Stimulated activated CD4-positive, alpha-beta T cell treated with anti-CD3 and anti-CD28 coated beads, Interleukin-1b, Interleukin-23, amount 100 ng/mL, for 4 hours (primary cell): Measurements from ENCODE around the gene IRX5.

ENCODE experiments used
- DNase-seq, 2 donors: peaks; one replicate each; pipeline ENCODE4 v3.0.0-alpha.2; 2020; ENCODE audit warnings: low read depth in 2 of 2

IRX5 gene

DNA sequence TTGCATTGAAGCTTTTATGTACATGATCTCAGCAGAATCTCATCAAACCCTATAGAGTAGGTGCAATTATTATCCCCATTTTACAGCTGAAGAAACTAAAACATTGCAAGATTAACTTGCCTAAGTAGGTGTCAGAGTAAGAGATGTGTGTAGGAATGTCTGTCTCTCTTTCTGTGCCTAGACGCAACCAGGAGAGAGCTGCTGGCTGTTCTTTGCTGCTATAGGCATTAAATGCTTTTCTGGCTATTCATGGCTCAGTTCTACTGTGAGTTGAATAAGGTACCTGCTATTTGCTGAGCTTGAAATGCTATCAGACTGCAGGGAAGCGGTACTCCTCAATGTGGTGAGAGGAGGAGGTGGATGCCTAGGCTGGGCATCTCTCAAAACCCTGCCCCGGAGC is 17.0 kb downstream of the IRX5 start:
- no peak for DNase-seq

DNA sequence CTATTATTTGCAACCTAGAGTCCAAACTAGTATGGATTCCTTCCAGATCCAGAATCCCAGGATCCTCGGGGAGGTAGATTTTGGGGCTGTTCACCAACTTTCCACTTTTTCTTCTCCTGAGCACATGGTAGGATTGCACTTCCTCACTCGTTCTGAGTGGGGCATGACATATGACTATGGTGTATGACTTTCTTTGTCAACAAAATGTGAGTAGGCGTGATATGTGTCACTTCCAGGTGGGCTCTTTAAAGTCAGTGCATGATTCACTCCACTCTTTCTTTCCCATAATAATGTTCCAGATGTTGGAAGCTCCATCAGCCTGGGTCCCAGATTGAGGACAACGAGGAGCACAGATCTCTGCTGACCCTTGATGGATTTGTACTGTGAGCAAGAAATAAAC is 21.5 kb downstream of the IRX5 start:
- DNase-seq = no peak

DNA sequence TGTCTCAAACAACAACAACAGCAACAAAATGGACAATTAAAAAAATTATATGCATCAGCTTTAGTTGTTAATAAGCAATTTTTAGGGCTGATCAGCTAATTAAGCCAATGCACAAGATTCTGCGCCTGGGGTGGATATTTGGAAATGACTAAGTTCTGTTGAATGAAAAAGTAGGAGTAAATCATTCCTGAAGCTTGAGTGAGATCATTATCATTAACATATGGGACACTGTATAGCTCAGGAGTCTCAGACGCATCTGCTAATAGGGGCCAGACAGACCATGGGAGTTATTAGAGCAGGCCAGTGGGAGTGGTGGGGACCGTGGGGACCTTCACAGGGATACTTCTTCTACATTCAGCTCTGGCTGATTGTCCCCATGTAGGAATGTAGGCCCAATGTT is 22.8 kb downstream of the IRX5 start:
- no peak for DNase-seq

DNA sequence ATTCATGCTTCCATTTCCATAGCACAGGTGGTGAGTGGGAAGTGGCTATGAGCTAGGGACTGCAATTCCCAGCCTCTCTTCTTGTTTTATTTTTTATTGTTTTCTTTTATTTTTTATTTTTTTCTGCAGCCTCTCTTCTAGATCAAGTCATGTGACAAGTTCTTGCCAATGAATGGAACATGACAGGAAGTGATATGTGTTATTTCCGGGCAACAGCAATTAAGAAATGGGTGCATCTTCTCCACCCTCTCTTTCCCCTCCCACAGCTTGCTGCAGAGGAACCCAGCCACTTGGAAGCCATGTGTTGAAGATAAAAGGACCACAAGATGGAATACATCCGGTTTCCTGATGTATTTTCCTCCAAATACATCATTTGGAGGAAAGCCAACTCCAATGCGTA is 23.6 kb downstream of the IRX5 start:
- no peak for DNase-seq

DNA sequence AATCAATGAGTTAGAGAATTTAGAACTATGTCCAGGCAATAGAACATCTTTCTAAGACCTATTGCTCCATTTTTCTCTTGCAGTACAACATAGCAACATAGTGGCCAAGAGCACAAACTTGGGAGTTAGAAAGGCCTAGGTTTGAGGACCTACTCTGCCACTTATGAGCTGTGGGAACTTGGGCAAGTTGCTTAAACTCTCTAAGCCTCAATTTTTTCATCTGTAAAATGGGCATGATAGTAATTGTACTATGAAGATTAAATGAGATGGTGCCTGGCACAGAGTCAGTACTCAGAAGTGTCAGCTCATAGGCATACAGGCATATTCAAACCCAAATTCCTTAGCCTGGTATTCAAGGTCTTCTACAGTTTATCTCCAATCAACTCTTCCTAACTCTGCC is 25.1 kb downstream of the IRX5 start:
- no peak for DNase-seq

DNA sequence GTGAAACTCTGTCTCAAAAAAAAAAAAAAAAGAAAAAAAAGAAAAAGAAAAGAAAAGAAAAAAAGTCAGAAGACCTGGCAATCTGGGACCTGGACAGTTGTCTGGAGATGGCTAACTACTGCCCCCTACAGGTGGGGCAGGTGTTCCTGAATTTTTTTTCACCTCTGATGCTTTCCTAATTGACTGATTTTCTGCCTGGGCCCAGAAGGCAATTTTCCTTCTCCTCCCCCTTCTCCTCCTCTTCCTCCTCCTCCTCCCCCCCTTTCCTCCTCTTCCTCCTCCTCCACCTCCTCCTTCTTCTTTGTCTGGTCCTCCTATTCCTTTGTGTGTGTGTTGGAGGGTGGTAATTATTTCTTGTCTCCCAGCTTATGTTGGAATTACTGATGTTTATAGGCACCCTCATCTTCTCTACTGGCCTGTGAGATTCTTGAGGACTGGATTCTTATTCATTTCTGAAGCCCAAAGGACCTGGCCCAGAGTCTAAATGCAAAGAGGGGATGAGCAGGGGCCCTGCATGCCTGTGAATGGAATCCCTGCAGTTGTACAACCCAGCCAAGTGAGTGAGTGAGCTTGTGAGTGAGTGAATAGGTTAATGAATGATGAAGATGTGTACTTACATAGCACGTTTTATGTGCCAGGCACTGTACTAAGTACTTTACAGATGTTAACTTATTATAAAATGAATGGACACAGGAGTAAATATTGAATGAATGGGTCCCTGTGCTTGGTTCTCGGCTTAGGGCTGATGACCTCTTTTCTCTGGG is 26.9 kb downstream of the IRX5 start:
- no peak for DNase-seq

DNA sequence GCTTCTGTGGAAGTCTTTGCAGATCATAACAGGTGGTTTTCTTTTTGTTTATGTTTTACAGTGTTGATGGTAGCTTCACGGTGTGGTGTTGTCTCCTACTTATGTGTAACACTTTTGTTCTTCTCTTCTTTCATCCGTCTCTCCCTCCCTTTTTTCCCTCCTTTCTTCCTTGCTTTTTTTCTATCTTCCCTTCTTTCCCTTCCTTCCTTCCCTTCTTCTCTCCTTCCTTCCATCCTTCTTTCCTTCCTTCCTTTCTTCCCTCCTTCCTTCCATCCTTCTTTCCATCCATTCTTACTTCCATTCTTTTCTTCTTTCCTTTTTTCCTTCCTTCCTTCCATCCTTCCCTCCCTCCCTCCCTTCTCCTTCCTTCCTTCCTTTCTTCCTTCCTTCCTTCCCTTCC is 31.4 kb downstream of the IRX5 start:
- no peak for DNase-seq

DNA sequence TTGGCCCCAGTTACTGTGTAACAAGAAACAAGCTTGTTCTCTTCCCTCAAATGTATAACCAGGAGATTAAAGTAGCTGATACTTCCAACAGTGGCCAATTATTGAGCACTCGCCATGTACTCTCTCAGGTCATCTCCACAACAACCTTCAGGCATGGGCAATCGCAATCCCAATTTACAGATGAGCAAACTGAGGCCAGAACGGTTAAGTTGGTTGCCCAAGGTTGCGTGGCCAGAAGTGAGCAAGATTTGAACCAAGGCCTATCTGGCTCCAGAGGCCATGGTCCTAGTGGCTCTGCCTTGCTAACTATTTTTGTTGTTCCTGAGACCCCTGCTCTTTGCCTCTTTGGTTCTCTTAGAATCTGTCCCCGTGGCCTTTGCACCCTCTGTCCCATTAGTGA is 33.6 kb downstream of the IRX5 start:
- DNase-seq = no peak

DNA sequence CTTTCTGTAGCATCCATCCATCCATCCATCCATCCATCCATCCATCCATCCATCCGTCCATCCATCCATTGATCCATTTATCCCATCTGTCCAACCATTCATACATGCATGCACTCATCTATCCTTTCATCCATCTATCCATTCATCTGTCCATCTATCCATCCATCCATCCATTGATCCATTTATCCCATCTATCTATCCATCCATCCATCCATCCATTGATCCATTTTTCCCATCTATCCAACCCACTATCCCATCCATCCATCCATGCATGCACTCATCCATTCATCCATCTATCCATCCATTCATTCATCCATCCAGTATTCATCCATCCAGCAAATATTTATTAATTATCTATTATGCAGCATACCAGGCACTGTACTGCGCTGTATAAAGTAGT is 34.8 kb downstream of the IRX5 start:
- DNase-seq = no peak

DNA sequence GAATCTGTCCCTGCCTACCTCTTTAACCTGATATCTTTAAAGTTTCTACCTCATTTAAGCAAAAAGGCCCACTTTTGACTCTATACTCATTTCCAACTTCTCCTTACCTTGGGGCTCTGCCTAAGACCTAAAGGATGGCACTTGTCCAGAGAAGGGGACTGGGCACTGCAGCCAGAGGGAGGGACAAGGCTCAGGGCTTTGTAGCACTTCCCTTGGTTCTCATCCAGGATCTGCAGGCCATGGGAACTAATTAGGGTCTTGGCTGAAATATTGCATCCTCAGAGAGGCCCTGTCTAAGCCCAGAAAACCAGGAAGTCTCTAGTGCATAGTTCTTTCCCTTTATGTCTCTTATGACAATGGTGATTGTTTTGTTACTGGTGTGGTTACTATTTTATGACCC is 37.3 kb downstream of the IRX5 start:
- DNase-seq = no peak

DNA sequence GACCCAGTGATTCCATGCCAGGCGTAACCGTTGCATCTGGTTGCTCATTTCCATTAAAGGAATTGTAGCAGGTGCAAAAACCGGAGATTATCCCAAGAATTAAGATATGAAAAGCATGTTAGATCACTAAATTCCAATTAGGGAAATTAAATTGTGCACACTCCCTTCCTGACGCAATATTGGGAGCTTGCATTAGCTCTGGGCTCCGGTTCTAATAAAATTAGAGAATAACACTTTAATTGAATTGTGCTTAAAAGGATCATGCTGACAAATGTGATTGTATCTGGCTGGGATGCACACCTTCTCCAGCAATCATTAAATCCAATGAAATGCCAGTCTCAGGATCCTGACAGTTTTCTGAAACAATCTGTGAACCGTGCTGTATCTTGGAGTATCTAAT is 38.1 kb downstream of the IRX5 start:
- DNase-seq = no peak

DNA sequence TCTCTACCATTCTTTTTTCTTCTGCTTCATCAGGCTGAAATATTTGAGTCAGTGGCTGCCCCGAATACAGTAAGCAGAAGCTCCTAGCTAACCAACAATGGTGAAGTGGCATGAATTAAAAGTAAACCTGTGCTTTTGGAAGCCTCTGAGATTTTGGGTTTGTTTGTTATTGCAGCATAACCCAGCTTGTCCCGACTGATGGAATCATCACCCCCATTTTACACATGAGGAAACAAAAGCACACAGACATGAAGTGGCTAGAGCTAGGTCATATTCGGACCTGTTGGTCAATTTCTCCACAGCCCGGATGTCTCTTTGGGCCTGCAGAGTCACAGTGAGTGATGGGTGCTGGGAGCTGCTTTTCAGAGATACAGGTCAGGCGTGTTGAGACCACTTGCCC is 39.4 kb downstream of the IRX5 start:
- no peak for DNase-seq

DNA sequence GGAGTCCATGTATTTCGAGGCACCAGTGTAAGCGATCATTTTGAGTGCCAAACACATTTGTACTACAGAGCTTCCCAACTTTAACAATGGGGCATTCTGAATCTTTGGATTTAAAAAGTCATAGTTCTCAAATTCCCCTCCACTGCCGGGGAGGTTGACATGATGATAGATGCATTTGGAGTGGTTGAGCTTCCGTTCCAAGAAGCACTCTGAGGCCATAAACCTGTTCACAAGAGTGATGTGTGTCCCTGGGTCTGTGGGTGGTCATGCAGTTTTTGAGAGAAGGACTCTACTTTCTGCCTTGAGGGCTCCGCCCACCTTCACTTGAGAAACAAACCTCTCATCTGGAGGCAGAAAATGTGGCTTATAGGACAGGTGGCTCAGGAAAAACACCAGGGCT is 43.7 kb downstream of the IRX5 start:
- DNase-seq = no peak

DNA sequence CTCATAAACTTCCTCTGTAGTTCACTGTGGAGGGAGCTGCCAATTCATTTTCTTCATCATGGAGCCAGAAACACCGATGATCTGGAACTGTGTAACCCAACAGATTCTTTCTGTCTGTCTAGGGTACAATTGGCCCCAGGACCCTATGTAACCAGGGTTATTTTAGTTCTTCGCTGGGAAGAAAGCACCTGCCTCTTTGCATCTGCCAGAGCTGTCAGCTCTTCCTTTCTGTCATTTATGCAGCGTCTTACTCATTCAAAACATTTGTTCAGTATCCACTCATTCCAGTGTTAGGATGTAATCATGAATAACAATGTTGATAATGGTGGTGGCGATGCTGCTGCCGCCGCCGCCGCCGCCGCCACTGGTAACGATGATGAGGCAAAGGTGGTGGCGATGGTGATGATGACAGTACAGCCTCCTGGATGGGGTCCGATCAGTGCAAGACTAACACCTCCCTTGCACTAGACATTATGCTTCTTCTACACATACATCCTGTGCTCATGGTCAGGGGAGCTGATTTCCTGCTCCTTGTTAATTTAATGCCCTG is 46.1 kb downstream of the IRX5 start:
- no peak for DNase-seq

DNA sequence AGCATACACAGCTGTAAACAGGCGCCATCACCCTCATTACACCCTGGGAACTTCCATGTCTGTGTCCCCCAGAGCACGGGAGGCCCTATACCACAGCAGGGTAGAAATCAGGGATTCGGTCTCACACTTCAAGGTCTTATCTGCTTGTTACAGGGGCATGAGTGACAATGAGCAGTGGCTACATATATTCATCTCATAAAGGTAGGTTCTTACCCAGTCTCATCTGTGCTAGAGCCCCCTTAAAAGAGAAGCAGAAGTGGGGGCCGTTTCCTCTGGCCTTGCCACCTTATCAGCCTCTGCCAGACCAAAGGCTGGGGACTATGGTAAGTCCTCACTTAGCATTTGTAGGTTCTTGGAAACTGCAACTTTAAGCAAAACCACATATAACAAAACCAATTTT is 46.5 kb downstream of the IRX5 start:
- DNase-seq = no peak

DNA sequence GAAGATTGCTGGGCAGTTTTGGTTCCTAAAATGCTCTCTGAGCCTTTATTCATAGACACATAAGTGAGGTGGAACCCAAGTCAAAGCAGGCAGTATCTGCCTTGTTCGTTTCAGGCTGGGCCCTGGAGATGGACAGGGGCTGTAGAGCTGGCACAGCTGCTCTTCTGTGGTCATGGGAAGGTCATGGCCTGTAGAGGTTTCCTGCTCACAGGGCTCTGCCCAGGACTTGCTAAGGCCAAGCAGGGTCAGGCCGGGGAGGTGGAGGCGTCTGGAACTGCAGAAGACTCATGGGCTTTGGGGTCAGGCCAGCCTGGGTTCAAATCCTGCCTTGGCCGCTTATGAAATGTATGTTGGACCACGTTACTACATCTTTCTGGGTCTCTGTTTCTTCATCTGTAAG is 50.2 kb downstream of the IRX5 start:
- DNase-seq = no peak
